Measurements from ENCODE around the gene HINFP.

GRCh38 chr11:119077839-119078238 lies 43.5 kb upstream of the HINFP start:
- no peak for TF ChIP-seq POLR2A (IDR thresholded peaks at IDR 0.05)
- no peak for TF ChIP-seq CTCF (IDR thresholded peaks at IDR 0.05)

Measured in thyroid gland (tissue), 4 donors.